GM19099 (cell line): Measurements from ENCODE around the gene GDPD3.

Experiments used
- POLR2A ChIP-seq: IDR thresholded peaks from 3 replicates; pipeline ENCODE4 v1.6.1; 2011; ENCODE audit warnings: low read depth; ENCODE audit not compliant: insufficient read length; ENCODE audit errors: extremely low read depth

The GDPD3 gene

DNA sequence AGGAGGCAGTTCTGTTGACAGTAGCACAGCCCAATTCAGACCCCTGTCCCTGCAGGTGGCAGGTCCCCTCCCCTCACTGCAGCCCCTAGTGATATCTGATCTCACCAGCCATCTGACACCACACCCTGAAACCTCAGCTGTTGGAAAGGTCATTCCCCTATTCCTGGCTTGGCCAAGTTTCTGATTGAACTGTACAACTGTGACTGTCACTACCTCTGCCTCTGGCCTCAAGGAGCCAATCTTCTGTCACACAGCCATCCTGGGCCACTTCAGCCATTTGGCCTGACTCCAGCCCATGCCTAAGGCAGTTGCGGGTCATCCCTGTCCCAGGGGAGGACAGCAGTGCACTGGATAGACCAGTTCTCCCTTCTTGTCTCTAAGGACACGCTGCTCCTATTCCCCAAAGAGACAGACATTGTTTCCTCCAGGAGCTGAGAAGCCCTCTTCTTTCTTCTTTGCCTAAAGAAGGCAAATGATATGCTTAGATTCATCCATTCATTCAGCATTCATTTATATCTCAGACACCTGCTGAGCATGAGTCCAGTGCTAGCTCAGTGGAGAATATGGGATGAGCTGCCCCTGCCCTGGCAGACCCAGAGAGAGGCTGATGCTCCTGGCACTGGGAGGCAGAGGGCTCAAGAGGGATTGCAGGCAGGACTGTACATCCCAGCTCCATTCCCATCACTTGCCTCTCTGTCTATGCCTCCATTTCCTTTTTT is 52.3 kb downstream of the GDPD3 start:
- TF ChIP-seq POLR2A = no peak

GRCh38 chr16:30060346-30060745 is 53.0 kb downstream of the GDPD3 start:
- no peak for TF ChIP-seq POLR2A

DNA sequence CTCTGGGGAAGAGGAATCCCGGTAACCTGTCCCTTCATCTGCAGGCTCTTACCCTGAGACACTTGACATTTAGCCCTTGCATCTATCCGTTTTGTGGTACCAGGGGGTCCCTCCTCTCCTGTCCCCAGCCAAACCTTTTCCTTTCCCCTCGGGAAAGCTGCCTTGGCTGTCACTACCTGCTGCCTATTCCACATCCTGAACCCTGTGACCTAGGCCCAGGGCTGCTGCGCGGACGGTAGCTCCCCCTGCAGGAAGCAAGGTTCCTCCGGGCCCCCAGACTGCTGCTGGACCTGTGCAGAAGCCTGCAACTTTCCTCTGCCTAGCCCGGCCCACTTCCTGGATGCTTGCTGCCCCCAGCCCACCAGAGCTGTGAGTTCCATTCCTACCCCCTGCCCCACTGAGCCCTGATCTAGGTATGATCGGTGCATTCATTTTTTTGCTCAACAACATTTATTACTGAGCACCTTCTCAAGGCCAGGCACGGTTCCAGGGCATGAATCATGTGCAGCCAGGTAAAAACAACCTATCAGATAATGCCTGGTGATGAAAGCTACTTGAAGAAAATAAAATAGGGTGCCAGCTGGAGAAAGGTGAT is 58.3 kb downstream of the GDPD3 start:
- TF ChIP-seq POLR2A = no peak
